Dermis microvascular lymphatic vessel endothelial cell (primary cell): ENCODE measurements around the gene ATG4B. TPM values are rescaled to one million over a fixed set of nuclear protein-coding genes. Genes with fewer than 3 reads are reported as not detected.
"Not testable (repeated sequence)": the region's sequence is repeated elsewhere in the genome, so short reads cannot be mapped to it uniquely, and the experiment has no call there.

Experiments used
- DNase-seq, 2 donors: peaks; one replicate each; pipeline versions ENCODE4 v3.0.0 to v3.0.0-alpha.2; 2010; ENCODE audit warnings: low read depth in 2 of 2
- total RNA-seq: library from RNA; depleted of rRNA; stranded (reverse); fragments of >200 nt; gene quantifications from 2 replicates; pipeline ENCODE4 v1.2.1, GENCODE V29; 2014

The ATG4B gene
- total RNA-seq: 32.6 and 74.8 TPM in 2 replicates

- peak; percentile 78 to 91 for DNase-seq
Measured at GRCh38 chr2:241637018-241637794, at the start of gene ATG4B, which contains the start of gene THAP4. Gene ATG4B (plus strand): TSS chr2:241637693. CDS start chr2:241637715, 22 bp downstream. Gene THAP4 (minus strand): TSS chr2:241637158. CDS start chr2:241637017, 141 bp downstream.

GRCh38 chr2:241589863-241590262, 47.6 kb upstream of the ATG4B start:
- not testable (repeated sequence) for DNase-seq

- DNase-seq: not testable (repeated sequence)
Measured at GRCh38 chr2:241590496-241591455, 46.7 kb upstream of the ATG4B start.

- no peak for DNase-seq
Measured at GRCh38 chr2:241592126-241592845, 45.2 kb upstream of the ATG4B start.

- no peak for DNase-seq
Measured at GRCh38 chr2:241593271-241593670, 44.2 kb upstream of the ATG4B start.

GRCh38 chr2:241595600-241596140, 41.8 kb upstream of the ATG4B start:
- peak in 1 of 2 donors; percentile 49 for DNase-seq

- DNase-seq: no peak
Measured at GRCh38 chr2:241597561-241597960, 39.9 kb upstream of the ATG4B start.

GRCh38 chr2:241598061-241598460, 39.4 kb upstream of the ATG4B start:
- no peak for DNase-seq

- DNase-seq: peak in 1 of 2 donors; percentile 37
Measured at GRCh38 chr2:241598487-241598886, 39.0 kb upstream of the ATG4B start.

- peak in 1 of 2 donors; percentile 13 for DNase-seq
Measured at GRCh38 chr2:241599615-241600014, 37.9 kb upstream of the ATG4B start.

- no peak for DNase-seq
Measured at GRCh38 chr2:241601841-241602240, 35.7 kb upstream of the ATG4B start.

- DNase-seq: no peak
Measured at GRCh38 chr2:241602720-241603119, 34.8 kb upstream of the ATG4B start.

GRCh38 chr2:241603686-241604085, 33.8 kb upstream of the ATG4B start:
- no peak for DNase-seq

GRCh38 chr2:241606186-241606585, 31.3 kb upstream of the ATG4B start:
- DNase-seq: no peak

- DNase-seq: no peak
Measured at GRCh38 chr2:241607162-241607885, 30.2 kb upstream of the ATG4B start.

- no peak for DNase-seq
Measured at GRCh38 chr2:241608881-241609280, 28.6 kb upstream of the ATG4B start.

- DNase-seq: peak; percentile 35 to 87
Measured at GRCh38 chr2:241609859-241610793, 27.4 kb upstream of the ATG4B start.

GRCh38 chr2:241611062-241611461, 26.4 kb upstream of the ATG4B start:
- no peak for DNase-seq
